HepG2 (cell line): ENCODE measurements around the gene ZDHHC9. TPM values are rescaled to one million over a fixed set of nuclear protein-coding genes. Genes with fewer than 3 reads are reported as not detected.

ENCODE experiments used
- ATAC-seq: fragments of 200-7000 bp; cut with Tn5 transposase; 3 replicates; pipeline ENCODE4 v1.9.1; 2020; ENCODE audit warnings: mild to moderate bottlenecking, moderate library complexity
- BruUV-seq: library from RNA; stranded (reverse); fragments of 400-500 nt; replicated peaks from 2 replicates; lab custom pipeline; 2021; lab: Mats Ljungman, UMichigan
- CTCF ChIA-PET: fragments of 300-600 bp; formaldehyde crosslinking; extraction: SDS; loops from one replicate; lab custom pipeline; 2021; ENCODE audit warnings: low total read pairs, inconsistent platforms, low intra/inter-chr PET ratio; lab: Yijun Ruan, JAX
- POLR2A ChIA-PET: fragments of 350-600 bp; sonication (Branson Sonifier 250); formaldehyde crosslinking; loops from one replicate; lab custom pipeline; 2020; ENCODE audit warnings: antibody characterized with exemption, inconsistent platforms; lab: Yijun Ruan, JAX
- DNase-seq: peaks from one replicate; pipeline ENCODE4 v3.0.0-alpha.2; 2015; ENCODE audit warnings: low spot score
- FAIRE-seq: peaks from 3 replicates; lab custom pipeline; 2011; peaks lifted over from hg19 to GRCh38; lab: Jason Lieb, UNC
- H2AFZ ChIP-seq: one replicate; pipeline ENCODE4 v1.6.1; 2011; ENCODE audit warnings: low read length, inconsistent platforms
- H3K27ac ChIP-seq: fragments of 300-600 bp; 3 replicates; pipeline ENCODE4 v1.8.0; 2011; ENCODE audit warnings: mixed run types, mild to moderate bottlenecking, mixed read lengths, low read length, inconsistent platforms; ENCODE audit not compliant: insufficient read depth; ENCODE audit errors: extremely low read length
- H3K27me3 ChIP-seq, 2 experiments: fragments of 200-600 bp in 1 of 2; 2 replicates in 1 of 2; 3 replicates in 1 of 2; pipeline versions ENCODE4 v1.6.0 to v1.8.0; 2011; ENCODE audit warnings: low read length in 2 of 2, mild to moderate bottlenecking in 2 of 2, moderate library complexity in 2 of 2, inconsistent platforms in 1 of 2; ENCODE audit not compliant: insufficient read depth in 2 of 2, control insufficient read depth in 1 of 2
- H3K36me3 ChIP-seq, 2 experiments: fragments of 200-600 bp in 1 of 2; replicated peaks in 1 of 2; 2 replicates in 1 of 2; 3 replicates in 1 of 2; pipeline versions ENCODE4 v1.5.1 to v1.8.0; 2011; ENCODE audit warnings: low read length in 2 of 2, inconsistent platforms in 1 of 2; ENCODE audit not compliant: insufficient read depth in 2 of 2, control insufficient read depth in 1 of 2
- H3K4me1 ChIP-seq: 2 replicates; pipeline ENCODE4 v1.5.1; 2012; ENCODE audit warnings: low read length, inconsistent platforms; ENCODE audit not compliant: insufficient read depth
- H3K4me2 ChIP-seq: 2 replicates; pipeline ENCODE4 v1.6.0; 2011; ENCODE audit warnings: low read depth, low read length, inconsistent platforms
- H3K4me3 ChIP-seq, 3 experiments: fragments of 200-600 bp in 1 of 3; sonication (generic), shearing (Covaris generic) in 1 of 3; replicated peaks in 1 of 3; 2 replicates each; pipeline ENCODE4 v1.5.1; 2011 to 2016; ENCODE audit warnings: low read length in 3 of 3, inconsistent platforms in 2 of 3, low read depth in 2 of 3, mild to moderate bottlenecking in 2 of 3, control low read depth in 1 of 3, mixed read lengths in 1 of 3; ENCODE audit not compliant: insufficient read depth in 1 of 3
- H3K79me2 ChIP-seq: one replicate; pipeline ENCODE4 v1.6.1; 2011; ENCODE audit warnings: low read length, inconsistent platforms; ENCODE audit not compliant: insufficient read depth
- H3K9ac ChIP-seq: 2 replicates; pipeline ENCODE4 v1.6.0; 2011; ENCODE audit warnings: mild to moderate bottlenecking, low read depth, low read length, inconsistent platforms; ENCODE audit not compliant: insufficient read depth
- H3K9me3 ChIP-seq: 2 replicates; pipeline ENCODE4 v1.5.1; 2012; ENCODE audit warnings: mild to moderate bottlenecking, low read length
- H4K20me1 ChIP-seq: 2 replicates; pipeline ENCODE4 v1.6.0; 2011; ENCODE audit warnings: inconsistent platforms, mild to moderate bottlenecking, low read length, moderate library complexity; ENCODE audit not compliant: insufficient read depth
- DMAP1 ChIP-seq: IDR thresholded peaks from 2 replicates; pipeline ENCODE4 v1.6.1; 2016
- PAX8 ChIP-seq: sonication (generic); formaldehyde crosslinking; IDR thresholded peaks from 2 replicates; pipeline ENCODE4 v1.8.0; 2022; ENCODE audit warnings: mild to moderate bottlenecking, missing genetic modification reagents, borderline replicate concordance
- ZFP41 ChIP-seq: sonication (generic); formaldehyde crosslinking; IDR thresholded peaks from 2 replicates; pipeline ENCODE4 v1.4.0; 2020; ENCODE audit warnings: mild to moderate bottlenecking, missing genetic modification reagents, borderline replicate concordance
- ZNF264 ChIP-seq: sonication (generic); formaldehyde crosslinking; IDR thresholded peaks from 2 replicates; pipeline ENCODE4 v1.4.0; 2020; ENCODE audit warnings: missing genetic modification reagents
- ZNF766 ChIP-seq: sonication (generic); formaldehyde crosslinking; IDR thresholded peaks from 2 replicates; pipeline ENCODE4 v1.5.0; 2020; ENCODE audit warnings: missing genetic modification reagents, borderline replicate concordance
- ZNF878 ChIP-seq: sonication (generic); formaldehyde crosslinking; IDR thresholded peaks from 2 replicates; pipeline ENCODE4 v1.8.1; 2023; ENCODE audit warnings: mild to moderate bottlenecking, missing genetic modification reagents, moderate library complexity
- WGBS: methylation state at CpG from one replicate; pipeline ENCODE4 v1.1.6; 2017; ENCODE audit warnings: low lambda C conversion rate; 5-methylcytosine and 5-hydroxymethylcytosine counted together
- in situ Hi-C: cut with HindIII; loops from 2 replicates; pipeline ENCODE4 v1.10.0; 2017; ENCODE audit warnings: low pct_unique_long_range_greater_than_20kb; ENCODE audit not compliant: extremely low pct_ligation_motif_present
- intact Hi-C: fragments of 100-400 bp; cut with micrococcal nuclease; formaldehyde crosslinking; loops from one replicate; pipeline ENCODE4 v1.10.0; 2022; ENCODE audit not compliant: unreplicated experiment
- polyA plus RNA-seq, 8 experiments: library from polyadenylated mRNA; depleted of rRNA in 3 of 8; stranded (reverse) in 7 of 8; unstranded in 1 of 8; fragments of >200 nt; fragmentation: Illumina TruSeq in 4 of 8; extraction: Trizol in 4 of 8; gene quantifications; 2 replicates each; pipeline versions ENCODE4 v1.2.1 to v1.2.3, GENCODE V29; 2011 to 2016; ENCODE audit warnings: low read depth in 4 of 8, missing spikeins in 1 of 8, mixed read lengths in 1 of 8; ENCODE audit not compliant: insufficient read depth in 1 of 8
- total RNA-seq, 5 experiments: library from RNA; depleted of rRNA; stranded (reverse); fragments of >200 nt; fragmentation: Illumina TruSeq; extraction: Trizol; gene quantifications; 2 replicates each; pipeline ENCODE4 v1.2.3, GENCODE V29; 2016; ENCODE audit warnings: low read depth in 1 of 5
- TF ChIP-seq, protein P1 (sequence below): sonication (generic); formaldehyde crosslinking; IDR thresholded peaks from 2 replicates; pipeline ENCODE4 v1.5.1; 2020; ENCODE audit warnings: mild to moderate bottlenecking, missing genetic modification reagents, moderate library complexity

ZDHHC9 gene
- total and polyA plus RNA-seq, 2 of the 13 experiments (the other 11 are each of a cell fraction or from before 2014, with no cell fraction given), result 28.3 to 53.1 TPM

DNA sequence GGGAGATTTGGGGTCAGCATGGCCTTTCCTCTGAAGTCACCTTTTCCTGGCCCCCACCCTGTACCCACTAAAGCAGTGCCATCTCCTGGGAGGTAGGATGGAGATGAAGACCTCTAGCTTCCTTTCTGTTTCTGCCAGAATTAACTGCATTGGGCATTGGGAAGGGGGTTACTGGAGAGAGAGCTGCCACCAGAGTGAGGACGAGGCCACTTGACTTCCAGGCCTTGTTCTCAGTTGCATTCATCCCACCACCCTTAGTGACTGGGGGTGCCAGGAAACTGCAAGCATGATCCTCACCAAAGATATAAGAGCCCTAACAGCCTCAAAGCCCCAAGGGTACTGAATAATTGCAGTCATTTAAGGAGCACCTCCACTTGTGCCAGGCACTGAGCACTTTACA, 48.1 kb downstream of the ZDHHC9 start:
- no TSS peak for BruUV-seq
- no peak overlapping the region for H3K9ac ChIP-seq
- no peaks in the 10 kb centered on the region for H3K36me3 ChIP-seq
- no peak overlapping the region for H2AFZ ChIP-seq
- in situ Hi-C loops, result no loop called here
- FAIRE-seq (no peak), DNase-seq (no peak), ATAC-seq (no peak)
- intact Hi-C loops, result no loop called here
- TF ChIP-seq, protein P1, sequence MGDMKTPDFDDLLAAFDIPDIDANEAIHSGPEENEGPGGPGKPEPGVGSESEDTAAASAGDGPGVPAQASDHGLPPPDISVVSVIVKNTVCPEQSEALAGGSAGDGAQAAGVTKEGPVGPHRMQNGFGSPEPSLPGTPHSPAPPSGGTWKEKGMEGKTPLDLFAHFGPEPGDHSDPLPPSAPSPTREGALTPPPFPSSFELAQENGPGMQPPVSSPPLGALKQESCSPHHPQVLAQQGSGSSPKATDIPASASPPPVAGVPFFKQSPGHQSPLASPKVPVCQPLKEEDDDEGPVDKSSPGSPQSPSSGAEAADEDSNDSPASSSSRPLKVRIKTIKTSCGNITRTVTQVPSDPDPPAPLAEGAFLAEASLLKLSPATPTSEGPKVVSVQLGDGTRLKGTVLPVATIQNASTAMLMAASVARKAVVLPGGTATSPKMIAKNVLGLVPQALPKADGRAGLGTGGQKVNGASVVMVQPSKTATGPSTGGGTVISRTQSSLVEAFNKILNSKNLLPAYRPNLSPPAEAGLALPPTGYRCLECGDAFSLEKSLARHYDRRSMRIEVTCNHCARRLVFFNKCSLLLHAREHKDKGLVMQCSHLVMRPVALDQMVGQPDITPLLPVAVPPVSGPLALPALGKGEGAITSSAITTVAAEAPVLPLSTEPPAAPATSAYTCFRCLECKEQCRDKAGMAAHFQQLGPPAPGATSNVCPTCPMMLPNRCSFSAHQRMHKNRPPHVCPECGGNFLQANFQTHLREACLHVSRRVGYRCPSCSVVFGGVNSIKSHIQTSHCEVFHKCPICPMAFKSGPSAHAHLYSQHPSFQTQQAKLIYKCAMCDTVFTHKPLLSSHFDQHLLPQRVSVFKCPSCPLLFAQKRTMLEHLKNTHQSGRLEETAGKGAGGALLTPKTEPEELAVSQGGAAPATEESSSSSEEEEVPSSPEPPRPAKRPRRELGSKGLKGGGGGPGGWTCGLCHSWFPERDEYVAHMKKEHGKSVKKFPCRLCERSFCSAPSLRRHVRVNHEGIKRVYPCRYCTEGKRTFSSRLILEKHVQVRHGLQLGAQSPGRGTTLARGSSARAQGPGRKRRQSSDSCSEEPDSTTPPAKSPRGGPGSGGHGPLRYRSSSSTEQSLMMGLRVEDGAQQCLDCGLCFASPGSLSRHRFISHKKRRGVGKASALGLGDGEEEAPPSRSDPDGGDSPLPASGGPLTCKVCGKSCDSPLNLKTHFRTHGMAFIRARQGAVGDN (CRISPR knock-in tag), result no peak
- TF ChIP-seq ZNF766, result no peak
- TF ChIP-seq ZNF264 (CRISPR knock-in tag), result no peak
- TF ChIP-seq ZNF878, result no peak
- no peak for TF ChIP-seq DMAP1 (CRISPR knock-in tag)
- TF ChIP-seq ZFP41 (CRISPR knock-in tag), result no peak
- no peak for TF ChIP-seq PAX8 (CRISPR knock-in tag)
- H3K79me2 ChIP-seq, result no peaks in the 10 kb centered on the region
- no peaks in the 10 kb centered on the region for H3K9me3 ChIP-seq
- no peaks in the 10 kb centered on the region for H3K4me1 ChIP-seq
- ChIA-PET CTCF (no interaction called here), POLR2A (no interaction called here)
- no peaks in the 10 kb centered on the region for H3K27me3 ChIP-seq
- no peak overlapping the region for H3K4me3 ChIP-seq
- no CpG with 5 or more reads among the region's 1 CpG for WGBS
- no peaks in the 10 kb centered on the region for H4K20me1 ChIP-seq
- H3K4me2 ChIP-seq, result no peak overlapping the region
- H3K27ac ChIP-seq, result no peak overlapping the region
